HG03108 (cell line): ENCODE measurements around the gene GOLGA3.
"Not testable (repeated sequence)": the region's sequence is repeated elsewhere in the genome, so short reads cannot be mapped to it uniquely, and the experiment has no call there.

Experiments
- ATAC-seq: cut with Tn5 transposase; IDR thresholded peaks from one replicate; pipeline ENCODE4 v1.9.1; 2021; ENCODE audit warnings: moderate library complexity; ENCODE audit not compliant: unreplicated experiment

The GOLGA3 gene

DNA sequence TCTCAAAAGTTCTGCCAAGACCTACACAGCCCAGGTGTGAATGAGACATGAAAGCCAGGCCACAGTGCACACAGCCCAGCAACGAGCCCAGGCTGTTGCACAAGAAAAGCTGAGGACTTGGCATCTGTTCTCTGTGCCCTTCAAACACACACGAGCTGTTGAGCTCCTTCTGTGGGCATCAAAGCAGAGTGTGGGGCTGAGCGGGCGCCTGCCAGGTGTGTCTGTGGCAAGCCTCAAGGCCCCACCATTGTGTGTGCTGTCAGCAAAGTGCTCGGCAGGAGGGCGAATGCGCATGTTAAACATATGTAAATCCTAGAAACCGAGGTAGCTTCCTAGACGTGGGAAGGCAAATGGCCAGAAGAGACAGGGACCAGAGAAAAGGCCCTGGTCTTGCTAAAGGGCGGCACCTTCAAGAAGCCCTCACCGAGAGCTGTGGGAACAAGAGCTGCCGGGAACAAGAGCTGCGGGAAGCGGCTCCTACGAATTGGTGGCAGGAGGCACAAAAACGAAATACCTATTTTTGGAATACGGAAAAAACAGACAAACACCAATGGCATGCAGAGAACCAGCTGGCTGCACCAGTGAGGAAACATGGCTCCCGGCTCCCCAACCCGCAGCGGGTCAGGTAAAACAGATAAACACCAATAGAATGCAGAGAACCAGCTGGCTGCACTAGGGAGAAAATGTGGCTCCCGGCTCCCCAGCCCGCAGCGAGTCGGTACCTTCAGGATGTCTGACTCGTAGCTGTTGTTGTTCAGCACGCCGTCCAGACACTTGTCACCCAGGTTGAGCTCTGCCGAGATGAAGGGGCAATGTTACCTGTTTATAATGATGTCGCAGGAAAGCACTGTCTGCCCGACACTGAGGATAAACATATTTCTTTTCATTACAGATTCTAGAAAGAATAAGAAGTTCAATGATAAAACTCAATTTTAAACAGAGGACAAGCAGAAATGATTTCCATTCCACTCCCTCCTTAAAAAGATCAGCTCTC, 19.0 kb upstream of the GOLGA3 start:
- ATAC-seq: no peak

DNA sequence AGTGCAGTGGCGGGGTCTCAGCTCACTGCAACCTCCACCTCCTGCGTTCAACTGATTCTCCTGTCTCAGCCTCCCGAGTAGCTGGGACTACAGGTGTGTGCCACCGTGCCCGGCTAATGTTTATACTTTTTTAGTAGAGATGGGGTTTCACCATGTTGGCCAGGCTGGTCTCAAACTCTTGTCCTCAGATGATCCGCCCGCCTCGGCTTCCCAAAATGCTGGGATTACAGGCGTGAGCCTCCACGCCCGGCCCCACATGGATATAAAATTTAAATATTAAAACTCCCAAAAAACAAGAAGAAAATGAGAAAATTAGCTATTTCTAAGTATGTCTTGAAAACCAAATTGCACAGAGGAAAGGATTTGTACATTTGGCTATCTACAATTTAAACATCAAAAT, 16.0 kb upstream of the GOLGA3 start:
- ATAC-seq: not testable (repeated sequence)

DNA sequence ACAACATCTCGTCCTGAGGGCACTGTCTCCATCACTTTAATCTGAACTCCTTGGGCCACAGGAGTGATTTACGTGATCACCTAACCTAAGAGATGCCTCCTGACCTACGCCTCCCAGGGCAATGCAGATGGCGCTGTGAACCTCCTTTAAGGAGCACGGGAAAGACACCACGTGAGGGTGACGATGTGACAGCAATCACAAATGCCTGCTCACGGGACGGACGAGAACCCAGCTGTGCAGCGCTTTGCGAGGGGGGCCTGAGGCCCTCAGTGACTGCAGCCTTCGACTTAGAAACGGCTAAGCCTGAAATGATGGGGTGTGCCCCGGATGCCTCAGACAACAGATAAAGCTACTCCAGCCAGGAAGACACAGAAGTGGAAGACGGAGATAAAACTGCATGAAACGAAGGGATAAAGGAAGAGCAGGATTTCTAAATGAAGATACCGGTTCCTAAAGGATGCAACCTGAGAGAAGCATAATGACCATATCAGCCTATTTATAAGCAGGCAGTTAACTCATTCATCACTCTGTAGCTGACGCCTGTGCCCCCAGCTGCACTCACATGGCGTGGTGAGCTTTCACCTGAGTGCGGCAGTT, 13.9 kb upstream of the GOLGA3 start:
- no peak for ATAC-seq

DNA sequence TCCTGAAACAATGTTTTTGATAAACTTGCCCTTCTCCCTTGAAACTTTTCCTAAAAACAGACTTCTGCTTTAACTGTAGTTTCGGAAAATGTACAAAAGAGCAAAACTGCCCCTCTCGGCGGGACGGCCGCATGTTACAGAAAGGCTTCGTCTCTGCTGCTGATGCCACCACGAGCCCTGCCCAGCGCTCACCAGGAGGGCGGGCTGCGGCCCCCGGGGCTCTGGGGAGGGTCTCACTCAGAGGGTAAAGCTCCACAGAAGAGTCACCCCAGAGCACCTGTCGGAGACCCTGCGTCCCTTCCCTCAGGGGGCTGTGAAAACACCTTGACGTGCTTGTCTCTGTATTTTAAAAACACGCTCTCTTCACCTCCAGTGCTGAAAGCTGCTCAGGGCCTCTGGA, 12.5 kb upstream of the GOLGA3 start:
- ATAC-seq: no peak

DNA sequence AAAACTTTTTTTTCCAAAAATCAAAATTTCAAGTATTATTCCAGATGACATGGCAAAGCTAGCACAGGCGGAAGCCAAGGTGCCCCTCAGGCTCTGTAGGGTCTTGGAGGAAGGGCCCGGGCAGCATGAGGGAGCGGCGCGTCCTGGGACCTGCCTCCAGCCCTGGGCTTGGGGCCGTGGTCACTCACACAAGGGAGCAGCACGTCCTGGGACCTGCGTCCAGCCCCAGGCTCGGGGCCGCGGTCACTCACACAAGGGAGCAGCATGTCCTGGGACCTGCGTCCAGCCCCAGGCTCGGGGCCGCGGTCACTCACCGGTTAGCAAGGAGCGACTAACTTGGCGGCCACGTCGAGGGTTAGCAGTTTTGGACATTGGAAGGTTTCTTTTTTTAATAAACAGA, 11.9 kb upstream of the GOLGA3 start:
- ATAC-seq: no peak

DNA sequence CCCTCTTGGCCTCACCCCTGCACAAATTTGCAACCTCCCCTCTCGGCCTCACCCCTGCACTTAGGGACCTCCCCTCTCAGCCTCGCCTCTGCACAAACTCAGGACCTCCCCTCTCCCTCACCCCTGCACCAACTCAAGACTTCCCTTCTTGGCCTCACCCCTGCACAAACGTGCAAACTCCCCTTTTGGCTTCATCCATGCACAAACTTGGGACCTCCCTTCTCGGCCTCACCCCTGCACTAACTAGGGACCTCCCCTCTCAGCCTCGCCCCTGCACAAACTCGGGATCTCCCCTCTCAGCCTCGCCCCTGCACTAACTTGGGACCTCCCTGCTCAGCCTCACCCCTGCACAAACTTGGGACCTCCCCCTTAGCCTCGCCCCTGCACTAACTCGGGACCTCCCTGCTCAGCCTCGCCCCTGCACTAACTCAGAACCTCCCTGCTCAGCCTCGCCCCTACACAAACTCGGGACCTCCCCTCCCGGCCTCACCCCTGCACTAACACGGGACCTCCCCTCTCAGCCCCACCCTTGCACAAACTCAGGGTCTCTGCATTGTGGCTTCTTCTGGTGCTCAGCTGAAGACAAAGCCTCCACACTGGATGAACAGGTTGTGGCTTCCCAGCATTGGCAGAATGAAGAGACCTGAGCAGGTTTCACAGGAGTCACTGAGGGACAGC, 11.0 kb upstream of the GOLGA3 start:
- no peak for ATAC-seq

DNA sequence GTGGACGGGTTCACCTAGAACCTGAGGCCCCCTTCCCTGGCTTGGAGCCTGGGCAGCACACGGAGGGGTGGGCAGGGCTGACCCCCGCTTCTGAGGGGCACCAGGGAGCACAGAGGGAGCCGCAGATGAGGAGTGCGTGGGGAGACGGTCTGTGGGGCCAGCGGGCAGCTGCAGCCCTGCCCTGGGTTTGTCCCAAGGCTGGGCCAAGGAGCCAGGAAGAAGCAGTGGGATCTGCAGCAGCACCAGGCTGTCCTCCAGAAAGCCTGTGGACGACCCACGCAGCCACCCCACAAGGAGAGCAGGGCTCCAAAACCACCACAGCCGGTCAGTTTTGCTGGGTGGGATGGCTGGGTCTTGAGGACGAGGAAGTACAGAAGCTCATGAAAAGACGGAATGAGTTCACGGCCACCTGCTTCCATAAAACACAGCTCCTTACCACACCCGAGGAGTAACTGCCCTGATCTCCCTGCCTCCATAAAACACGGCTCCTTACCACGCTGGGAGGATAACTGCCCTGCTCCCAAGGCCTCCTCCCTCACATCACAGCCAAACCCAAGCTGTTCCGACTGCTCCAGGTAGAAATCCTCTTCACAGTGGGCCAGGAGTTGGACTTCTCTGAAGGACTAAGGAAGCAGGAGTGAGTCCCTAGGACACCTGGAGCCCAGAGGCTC, 9.9 kb upstream of the GOLGA3 start:
- ATAC-seq: no peak

DNA sequence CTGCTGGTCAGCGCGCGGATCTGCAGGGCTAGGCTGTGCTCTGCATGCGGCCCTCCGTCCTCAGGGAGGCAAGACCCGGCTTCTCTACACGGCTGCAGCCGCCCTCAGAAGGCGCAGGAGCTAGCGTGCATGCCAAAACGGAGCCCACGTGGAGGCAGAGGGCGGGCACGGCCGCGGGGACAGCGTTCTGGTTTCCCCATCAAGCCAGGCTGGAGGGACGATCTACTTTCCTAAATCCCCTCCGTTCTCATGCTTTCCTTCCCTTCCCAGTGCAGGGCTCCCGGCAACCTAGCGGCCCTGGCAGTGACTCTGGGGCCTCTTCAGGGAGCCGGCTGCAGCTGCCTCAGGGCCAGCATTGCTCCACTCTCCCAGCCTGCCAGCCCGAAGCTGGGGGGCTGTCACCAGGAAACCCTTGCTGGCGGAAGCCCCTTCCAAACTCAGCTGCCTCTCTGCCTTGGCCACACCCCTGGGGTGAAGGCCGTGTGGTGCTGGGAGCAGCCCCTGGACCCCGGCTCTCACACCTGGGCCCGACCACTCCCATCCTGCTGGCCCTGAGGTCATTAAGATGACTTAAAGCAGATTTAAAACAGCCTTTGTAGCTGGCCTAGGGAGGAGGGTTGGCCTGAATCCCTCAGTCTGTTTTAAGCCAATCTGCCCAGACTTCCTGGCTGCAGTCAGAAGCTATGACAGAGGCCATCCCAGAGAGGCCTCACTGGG, 9.2 kb upstream of the GOLGA3 start:
- no peak for ATAC-seq

DNA sequence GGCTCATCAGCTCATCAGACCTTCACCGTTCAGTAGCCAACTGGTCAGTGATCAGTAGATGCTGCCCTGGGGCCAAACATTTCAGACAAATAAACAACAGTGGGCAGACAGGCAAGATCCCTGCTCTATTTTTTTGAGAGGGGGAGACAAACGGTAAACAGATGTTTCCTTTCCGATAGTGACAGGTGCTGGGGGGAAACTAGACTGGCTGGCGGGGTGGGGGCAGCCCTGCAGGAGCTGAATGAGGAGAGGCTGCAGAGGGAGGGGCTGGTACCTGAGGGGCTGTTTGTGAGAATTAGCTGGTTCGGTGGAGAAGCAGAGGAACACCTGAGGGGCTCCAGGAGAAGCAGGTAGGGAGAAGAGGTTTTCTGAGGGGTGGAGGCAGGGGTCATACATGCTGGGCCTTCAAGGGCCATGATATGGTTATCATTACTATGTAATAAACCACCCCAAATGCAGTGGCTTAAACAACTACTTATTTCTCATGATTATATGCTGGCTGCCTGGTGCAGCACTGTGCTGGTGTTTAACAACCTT, 8.2 kb upstream of the GOLGA3 start:
- ATAC-seq: no peak

DNA sequence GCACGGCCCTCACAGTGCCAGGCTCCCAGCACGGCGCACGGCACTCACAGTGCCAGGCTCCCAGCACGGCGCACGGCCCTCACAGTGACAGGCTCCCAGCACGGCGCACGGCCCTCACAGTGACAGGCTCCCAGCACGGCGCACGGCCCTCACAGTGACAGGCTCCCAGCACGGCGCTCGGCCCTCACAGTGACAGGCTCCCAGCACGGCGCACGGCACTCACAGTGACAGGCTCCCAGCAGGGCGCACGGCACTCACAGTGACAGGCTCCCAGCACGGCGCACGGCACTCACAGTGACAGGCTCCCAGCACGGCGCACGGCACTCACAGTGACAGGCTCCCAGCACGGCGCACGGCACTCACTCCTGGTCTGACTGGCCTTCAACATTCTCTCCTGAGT, 7.6 kb upstream of the GOLGA3 start:
- ATAC-seq: not testable (repeated sequence)

DNA sequence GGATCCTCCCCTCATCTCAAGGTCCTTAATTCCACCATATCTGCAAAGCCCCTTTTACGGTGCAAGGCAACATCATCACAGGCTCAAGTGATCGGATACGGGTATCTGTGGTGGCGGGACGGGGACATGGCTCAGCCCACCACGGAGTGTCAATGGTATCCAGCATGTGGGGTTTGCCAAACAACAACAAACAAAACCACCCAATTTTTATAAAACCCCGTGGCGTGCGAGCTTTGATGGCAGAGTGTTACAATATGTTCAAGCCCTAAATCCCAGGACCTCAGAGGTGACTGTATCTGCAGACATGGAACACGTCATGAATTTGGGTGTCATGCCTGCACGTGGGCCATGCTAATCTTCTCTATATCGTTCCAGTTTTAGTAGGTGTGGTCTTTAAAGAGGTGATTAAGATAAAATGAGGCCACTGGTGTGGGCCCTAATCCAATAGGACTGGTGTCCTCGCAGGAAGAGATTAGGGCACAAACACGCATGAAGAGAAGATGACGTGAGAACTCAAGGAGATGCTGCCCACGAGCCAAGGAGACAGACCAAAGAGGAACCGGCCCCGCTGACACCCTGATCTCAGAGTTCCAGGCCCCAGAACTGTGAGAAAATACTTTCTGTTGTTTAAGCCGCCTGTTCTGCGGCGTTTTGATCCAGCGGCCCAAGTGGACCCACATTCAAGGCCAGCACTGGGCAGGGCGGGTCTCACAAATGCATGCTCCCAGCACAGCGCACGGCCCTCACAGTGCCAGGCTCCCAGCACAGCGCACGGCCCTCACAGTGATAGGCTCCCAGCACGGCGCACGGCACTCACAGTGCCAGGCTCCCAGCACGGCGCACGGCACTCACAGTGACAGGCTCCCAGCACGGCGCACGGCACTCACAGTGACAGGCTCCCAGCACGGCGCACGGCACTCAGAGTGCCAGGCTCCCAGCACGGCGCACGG, 6.7 kb upstream of the GOLGA3 start:
- ATAC-seq: no peak

DNA sequence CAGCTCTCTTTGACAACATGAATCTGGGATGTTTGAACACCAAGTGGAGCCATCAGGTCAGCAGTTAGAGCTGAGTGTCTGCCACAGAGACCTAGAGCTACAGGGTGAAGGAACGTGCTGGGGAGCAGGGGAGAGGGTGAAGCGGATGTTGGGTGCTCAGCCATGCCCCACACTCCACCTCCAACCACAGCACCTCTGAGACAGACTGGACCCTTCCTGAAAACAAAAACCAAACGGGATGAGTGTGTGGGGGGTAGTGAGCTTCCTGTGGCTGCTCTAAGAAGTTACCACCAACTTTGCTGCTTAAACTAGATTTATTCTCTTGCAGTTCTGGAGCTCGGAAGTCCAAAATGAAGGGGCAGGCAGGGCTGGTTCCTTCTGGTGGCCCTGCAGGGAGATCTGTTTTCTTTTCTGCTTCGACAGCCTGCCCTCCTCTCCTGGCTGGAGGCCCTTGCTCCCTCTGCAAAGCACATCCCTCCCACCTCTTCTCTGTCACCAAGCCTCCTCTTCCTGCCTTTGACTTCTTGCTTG, 5.6 kb upstream of the GOLGA3 start:
- ATAC-seq: no peak

DNA sequence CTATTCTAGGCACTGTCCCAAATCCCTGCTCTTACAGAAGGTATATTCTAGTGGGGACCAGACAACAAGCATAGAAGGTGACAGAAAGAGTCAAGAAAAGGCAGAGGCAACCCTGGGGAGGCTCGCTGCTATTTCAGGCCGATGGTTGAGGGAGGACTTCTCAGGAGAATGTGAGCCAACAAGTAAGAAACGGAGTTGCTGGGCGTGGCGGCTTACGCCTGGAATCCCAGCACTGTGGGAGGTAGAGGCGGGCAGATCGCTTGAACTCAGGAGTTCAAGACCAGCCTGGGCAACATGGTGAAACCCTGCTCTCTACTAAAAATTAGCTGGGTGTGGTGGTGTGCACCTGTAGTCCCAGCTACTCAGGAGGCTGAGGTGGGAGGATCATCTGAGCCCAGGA, 4.7 kb upstream of the GOLGA3 start:
- no peak for ATAC-seq

DNA sequence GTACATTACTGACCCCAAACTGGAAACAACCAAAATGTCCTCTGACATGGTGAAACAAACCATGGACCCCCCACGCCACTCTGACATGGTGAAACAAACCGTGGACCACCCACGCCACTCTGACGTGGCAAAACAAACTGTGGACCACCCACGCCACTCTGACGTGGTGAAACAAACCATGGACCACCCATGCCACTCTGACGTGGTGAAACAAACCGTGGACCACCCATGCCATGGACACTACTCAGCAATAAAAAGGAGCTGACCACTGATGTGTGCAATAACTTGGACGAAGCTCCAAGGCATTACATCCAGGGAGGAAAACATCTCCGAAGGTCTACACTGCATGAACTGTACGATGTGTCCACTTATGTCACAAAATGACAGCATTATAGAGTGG, 3.1 kb upstream of the GOLGA3 start:
- ATAC-seq: no peak

DNA sequence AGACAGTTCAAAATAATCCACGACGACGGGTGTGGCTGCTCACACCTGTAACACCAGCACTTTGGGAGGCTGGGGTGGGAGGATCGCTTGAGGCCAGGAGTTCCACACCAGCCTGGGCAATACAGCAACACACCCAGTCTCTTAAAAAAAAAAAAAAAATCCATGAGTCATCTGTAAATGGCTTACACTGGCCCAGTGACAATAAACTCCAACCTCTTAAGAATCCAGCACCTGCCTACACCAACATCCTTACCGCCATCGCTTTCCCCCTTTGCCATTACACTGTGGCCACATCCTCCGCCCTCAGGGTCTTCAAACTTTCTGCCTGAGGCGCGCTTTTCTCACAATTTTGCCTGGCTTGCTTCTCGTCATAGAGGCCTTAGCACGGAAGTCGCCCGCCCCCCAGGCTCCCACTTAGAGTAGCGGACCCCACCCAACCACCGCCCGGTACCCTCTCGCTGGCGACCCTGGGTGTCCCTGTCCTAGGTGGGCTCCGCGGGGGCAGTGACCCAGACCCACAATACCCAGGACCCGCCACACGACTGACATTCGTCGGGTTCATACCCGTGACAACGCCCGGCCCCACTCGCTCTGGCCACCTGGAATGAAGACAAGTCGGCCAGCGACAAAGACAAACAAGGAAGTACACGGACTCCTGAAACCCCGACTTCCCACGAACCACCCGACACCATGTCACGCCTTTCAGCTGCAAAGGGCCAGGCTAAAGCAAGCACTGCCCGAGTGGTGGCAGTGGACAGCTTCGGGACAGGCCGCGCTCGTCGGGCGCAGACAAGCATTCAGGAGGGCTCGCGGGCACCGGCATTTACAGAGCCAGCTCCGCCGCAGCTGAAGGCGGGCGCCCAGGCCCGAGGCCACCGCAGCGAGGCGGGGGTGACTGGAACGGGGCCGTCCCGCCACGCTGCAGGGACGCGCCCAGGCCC, 636 bp downstream of the GOLGA3 start:
- peak; percentile 20 for ATAC-seq

DNA sequence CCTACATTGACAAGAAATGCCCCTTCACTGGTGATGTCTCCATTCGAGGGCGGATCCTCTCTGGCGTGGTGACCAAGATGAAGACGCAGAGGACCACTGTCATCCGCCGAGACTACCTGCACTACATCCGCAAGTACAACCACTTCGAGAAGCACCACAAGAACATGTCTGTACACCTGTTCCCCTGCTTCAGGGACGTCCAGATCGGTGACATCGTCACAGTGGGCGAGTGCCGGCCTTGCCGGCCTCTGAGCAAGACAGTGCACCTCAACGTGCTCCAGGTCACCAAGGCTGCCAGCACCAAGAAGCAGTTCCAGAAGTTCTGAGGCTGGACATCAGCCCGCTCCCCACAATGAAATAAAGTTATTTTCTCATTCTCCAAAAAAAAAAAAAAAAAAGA, 2.8 kb downstream of the GOLGA3 start:
- ATAC-seq: no peak

DNA sequence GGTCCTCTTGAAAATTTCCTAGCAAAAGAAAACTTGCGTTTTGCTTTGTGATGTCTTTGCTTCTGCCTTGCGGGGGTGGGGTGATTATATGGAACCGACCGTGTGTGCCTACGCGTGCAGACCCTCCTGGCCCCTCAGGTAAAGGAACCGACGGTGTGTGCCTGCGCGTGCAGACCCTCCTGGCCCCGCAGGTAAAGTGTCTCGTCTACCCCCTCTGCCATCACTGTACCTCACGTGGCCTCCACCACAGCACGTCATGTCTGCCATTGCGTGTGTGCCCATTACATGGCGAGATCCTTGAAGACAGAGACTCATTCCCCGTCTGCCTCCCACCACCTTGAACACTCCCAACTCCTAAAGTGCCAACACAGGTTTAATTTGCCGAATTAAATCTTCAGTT, 3.6 kb downstream of the GOLGA3 start:
- ATAC-seq: no peak

DNA sequence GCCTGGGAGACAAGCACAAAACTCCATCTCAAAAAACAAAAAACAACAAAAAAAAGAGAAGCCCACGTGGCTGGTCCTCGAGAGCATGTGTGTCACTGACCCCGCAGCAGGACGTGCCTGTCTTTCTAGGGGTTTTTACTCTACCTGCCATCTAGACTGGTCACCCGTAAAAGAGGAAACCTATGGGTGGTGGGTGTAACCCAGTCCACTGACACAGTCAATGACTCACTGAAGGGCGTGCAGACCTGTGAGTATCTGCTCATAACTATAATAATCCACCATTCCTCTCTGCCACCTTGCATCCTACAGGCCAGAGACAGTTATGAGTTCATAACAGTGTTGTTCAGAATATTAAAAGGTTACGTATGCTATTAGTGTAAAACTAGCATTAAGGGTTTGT, 4.6 kb downstream of the GOLGA3 start:
- ATAC-seq: no peak
